GM21515 (cell line): ENCODE measurements around the gene MTHFD2L.
A peak's percentile ranks its signal among the peaks of the same experiment; 100 is the strongest.

Source experiments
- ATAC-seq: cut with Tn5 transposase; IDR thresholded peaks from one replicate; pipeline ENCODE4 v1.9.1; 2021; ENCODE audit not compliant: unreplicated experiment

MTHFD2L gene

DNA sequence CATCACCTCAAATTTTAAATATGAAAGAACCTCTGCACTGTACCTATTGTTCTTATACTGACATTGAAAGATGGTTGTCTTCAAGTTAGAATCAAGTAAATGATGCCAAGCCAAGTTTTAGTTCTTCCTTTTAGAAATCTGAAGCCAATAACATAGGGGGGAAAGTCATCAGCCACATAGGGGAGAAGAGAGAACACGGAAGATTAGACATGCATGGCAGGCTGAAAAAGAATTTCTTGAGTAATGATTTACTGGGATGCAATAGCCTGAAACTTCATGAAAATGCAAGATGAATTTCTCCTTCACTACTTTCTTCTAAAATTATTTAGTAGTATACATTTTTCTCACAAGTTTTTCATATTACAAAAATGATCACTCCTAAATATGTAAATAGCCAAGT, 136.8 kb downstream of the MTHFD2L start:
- ATAC-seq = no peak

DNA sequence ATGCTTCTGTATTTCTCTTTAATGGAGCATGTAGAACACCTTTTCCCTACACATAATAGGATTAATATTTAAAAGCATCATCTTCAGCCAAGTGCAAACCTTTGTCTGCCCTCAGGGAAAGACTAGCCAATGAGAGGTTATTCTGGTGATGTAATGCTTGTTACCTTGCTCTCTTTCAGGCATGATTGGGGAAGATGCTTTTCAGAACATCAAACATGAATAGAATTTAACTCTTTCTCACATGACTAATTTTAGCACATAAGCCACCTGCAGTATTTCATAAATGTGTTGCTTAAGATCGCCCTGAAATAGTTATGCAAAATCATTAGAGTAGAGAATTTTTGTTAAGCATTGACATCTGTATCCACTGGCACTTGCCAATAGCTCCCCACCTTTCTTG, 139.6 kb downstream of the MTHFD2L start:
- ATAC-seq = no peak

DNA sequence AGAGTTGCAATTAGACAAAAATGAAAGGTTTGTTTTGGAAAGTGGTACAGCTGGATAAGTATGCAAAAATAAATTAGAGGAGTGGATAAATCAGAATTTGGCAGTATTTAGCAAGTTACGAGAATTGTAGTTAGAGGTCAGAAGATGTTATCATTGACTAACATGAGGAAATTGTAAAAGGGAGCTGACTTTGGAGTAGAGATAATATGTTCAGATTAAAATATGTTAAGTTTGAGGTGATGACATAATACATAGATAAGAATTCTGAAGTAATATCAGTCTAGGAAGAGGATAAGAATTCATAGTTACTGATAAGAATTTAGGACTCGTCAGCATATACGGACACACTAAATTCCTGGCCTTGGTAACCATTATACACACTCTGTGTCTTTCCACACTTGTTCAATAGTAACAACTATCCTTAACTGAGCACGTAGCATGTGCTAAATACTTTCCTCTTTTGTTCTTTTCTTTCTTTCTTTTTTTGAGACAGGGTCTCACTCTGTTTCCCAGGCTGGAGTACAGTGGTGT, 146.2 kb downstream of the MTHFD2L start:
- ATAC-seq = no peak

DNA sequence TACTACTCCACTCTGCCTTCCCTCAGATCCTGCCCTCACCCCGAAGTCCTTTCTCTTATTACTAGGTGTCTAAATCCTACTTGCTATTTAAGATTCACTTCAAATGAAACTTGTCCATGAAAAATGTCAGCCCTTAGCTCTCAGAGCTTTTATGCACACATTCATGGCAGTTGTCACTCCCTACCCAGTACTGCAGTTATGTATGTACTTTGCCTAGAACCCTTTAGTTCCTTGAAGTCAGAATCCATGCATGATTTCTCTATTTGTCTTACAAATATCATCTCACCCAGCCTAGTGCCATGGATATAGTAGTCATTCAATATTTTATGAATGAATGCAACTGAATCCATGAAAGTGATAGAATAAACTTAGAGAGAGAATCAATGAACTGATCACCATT, 147.1 kb downstream of the MTHFD2L start:
- no peak for ATAC-seq

DNA sequence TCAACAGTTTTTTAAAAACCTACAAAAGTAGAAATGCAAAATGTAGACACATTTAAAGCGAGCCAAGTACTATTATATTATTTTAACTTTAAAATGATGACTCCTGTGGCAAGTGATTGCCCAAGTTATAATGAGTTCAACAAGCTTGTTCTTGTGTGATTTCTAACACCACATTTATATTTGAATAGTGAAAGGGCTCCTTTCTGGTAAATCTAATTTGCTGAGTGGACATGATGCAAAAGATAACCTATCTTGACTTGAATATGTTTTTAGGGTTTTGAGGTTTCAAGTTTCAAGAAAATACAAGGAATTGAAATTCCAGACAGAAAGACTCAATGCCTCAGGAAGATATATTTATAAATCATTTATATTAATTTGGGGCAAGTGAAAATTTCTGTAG, 149.3 kb downstream of the MTHFD2L start:
- no peak for ATAC-seq

DNA sequence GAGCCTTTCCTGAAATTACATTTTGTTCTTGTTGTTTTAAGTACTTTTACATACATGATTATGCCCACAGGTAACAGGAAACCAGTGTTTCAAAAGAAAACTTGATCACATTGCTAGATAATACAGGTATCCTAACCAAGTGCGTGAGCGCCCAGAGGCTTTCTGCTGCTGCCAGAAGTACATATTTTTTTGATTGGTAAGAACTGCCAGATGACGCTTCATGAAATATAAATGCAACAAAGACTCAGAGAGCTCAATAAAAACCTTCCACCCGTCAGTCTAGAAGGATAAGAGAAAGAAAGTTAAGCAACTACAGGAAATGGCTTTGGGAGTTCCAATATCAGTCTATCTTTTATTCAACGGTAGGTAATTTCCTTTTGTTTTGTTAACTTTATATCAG, 150.3 kb downstream of the MTHFD2L start, which contains the start of gene EPGN:
EPGN (plus strand) TSS at position 256 of the 400 bp plus-strand sequence; CDS start at position 320, 64 bp downstream.
- ATAC-seq = no peak

DNA sequence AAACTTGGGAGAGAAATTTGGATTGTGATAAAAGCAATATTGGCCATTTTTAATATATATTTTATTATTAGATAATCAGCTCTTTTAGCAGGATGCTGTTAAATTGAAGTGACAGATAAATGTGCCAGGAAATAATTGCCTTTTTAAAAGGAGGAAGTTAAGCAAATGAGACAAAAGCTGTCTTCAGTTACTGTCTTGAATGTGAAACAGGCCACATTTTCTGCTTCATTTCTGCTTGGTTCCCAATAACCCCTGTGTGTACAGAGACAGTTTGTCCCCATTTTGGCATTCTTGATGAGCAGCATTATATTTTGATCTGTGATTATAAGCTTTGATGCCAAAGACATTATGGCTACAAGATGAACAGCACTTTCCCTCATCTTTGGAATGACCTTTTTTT, 151.3 kb downstream of the MTHFD2L start:
- no peak for ATAC-seq

DNA sequence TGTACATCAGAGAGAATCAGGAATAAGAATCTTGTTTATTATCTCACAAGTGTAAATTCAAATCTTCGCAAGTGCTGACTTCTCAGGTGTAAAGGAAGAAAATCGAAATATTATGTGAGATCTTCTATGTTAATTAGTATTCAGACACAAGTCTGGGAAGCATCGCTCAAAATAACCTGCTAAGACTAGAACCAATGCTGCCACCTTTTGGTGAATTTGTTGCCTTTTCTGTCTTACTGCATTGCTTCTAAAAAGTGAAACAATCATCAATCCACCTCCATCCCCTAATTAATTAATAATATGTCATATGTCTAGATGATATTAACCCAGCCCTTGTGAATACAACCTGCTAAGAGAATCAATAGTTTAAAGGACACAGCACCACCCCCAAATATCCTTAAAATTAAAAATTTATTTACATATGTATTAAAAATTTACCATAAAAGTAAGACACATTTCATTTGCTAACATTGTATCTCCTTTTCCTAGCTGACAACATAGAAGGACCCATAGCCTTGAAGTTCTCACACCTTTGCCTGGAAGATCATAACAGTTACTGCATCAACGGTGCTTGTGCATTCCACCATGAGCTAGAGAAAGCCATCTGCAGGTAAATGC, 153.9 kb downstream of the MTHFD2L start:
- peak; percentile 70 for ATAC-seq

DNA sequence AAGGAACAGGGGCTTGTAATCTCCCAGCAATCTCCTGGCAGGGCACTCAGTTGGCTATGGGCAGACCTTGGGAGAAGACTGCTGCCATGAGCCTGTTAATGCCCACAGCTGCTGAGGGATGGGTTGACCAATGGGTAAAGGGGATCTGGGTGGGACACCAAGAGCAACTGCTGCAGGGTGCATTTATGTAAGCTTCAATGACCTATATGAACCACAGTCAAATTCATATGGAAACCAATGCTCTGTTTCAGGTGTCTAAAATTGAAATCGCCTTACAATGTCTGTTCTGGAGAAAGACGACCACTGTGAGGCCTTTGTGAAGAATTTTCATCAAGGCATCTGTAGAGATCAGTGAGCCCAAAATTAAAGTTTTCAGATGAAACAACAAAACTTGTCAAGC, 156.4 kb downstream of the MTHFD2L start:
- no peak for ATAC-seq

DNA sequence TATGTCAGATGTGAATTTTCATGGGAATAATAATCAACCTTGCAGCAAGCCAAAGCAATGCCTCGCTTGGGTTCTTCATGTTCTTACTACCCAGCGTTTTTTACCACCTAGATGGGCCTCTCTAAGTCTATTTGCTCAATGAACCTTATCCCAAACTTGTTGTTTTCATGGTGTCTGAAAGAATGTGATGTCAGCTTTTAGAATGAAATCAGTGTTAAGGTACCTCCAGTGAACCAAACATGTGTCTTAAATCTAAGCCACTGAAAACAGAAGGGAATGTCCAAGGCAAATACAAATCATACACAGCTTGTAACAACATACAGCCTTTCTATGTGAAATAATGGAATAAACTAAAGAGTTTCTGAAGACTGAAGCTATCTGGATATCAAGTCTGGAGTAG, 157.0 kb downstream of the MTHFD2L start:
- no peak for ATAC-seq

DNA sequence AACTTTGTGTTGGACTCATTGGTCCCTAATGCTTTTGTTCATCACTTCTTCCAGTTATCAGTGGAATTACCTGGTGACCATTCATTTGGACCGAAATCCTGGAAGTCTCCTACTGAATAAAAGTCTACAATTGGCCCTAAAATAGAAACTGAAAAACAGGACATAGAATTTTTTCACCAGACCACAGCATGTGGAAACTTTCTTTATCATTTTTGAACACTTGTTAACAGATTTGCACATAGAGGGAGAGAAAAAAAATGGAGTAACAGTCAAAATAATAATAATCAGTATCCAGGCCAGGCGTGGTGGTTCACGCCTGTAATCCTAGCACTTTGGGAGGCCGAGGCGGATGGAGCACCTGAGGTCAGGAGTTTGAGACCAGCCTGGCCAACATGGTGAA, 157.5 kb downstream of the MTHFD2L start:
- ATAC-seq = no peak

DNA sequence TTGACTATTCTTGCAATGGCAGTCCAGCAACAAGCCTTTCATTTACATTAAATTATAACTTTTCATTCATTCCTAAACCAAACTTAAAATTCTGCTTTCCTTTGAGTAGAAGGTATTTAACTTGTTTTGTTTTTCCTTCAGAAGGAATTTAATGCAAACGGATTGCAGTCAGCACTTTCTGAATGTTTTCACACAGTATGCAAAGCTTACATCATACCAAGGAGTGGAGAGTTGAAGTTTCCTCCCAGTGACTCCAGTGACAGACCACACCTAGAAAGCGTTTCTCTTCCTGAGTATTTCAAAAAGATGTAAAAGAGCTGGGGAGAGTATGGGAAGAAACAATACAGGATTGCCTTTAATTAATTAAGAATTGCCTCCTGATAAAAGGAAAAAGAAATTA, 158.5 kb downstream of the MTHFD2L start:
- ATAC-seq = no peak

DNA sequence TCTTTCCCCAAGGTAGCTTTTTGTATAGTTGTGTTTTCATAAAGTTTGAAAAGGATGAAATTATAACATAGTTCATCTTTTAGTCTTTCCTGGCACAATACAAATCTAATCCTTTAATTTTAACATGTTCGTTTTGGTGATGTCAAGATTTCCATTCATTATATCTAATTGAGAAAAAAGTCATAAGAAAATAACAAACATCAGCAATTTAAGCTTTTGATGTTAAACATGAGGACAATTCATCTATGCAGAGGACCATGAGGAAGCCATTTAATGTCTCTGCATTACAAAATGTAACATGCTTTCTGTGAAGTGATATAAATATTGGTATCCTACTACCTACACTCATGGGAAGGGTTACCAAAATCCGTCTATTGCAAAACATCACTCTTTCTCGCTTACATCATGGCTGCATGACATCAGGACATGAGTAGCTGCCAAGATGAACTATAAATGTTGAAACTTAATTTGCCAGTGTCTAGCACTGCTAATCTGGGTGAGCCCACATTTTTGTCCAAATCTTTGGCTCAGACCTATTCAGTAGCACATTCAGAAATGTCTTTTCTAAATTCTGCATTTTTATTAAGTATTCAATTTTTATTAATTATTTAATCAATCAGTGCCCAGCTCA, 159.8 kb downstream of the MTHFD2L start:
- no peak for ATAC-seq

DNA sequence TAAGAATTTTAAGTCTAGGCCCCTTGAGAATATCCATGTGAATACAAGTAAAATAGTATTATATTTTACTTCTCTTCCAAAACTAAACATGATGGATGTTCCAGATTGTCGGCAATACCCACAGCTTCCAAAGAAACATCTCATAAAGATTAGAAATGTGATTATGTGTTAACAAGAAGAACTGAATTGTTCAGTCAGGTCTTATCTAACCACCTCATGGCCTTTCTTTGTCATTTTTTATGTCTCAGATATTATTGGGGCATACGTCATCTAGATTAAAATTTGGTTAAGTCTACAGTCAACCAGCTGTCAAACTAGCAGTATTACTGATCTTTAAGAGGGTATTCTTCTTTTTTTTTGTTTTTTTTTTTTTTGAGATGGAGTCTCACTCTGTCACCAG, 160.4 kb downstream of the MTHFD2L start:
- no peak for ATAC-seq

DNA sequence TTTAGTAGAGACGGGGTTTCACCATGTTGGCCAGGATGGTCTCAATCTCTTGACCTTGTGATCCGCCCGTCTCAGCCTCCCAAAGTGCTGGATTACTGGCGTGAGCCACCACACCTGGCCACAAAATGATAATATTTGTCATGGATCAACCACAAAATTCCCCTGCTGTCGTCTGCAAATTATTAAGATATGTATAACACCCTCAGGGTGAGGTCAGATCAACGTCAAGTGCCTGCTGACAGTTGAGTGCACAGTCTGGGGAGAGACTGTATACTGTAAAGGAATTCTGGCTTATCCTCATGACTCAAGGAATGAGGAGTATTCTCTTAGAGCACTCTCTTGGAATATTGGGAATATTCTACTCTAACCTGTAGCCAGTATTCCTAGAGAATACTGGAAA, 161.6 kb downstream of the MTHFD2L start:
- no peak for ATAC-seq

DNA sequence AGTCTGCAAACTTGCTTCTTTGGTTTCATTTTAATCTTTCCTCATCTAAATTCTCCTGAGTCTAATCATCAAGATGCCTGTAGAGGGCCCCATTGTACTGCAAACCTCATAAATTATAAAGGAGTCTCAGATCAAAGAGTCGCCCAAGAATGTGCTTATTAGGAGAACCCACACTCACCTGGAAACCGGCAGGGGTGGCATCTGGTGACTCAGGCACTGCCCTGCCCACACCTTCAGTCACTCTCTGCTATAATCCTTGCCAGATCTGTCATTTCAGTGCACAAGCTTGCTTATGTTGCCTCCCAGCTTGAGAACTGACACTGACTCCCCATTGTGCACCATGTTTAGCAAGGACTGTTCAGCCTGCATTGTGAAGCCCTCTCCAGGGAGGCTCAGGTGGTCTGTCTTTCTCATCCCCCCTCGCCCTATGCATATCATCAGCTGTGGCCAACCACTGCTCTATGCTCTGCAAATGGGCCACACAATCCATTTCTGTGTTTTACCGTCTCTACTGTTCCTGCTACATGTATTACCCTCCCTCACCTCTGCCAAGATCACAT, 162.7 kb downstream of the MTHFD2L start:
- ATAC-seq = peak; percentile 84

DNA sequence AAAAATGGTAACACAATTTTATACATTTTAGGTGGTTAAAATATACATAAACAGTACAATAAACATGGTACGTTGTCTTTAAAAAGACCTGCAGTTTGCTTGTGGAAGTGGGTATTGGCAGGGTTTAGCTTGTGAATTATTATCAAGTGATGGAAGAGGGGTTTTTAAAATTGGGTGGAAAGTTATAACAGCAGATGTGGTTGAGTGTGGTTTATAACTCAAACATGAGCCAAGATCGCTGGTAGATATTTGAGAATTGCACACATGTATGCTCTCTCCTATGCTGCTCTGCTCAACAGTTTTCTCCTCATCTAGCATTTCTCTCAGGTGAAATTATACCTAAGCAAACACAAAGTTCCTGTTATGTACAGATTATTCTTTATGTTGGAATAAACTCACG, 164.4 kb downstream of the MTHFD2L start:
- no peak for ATAC-seq

DNA sequence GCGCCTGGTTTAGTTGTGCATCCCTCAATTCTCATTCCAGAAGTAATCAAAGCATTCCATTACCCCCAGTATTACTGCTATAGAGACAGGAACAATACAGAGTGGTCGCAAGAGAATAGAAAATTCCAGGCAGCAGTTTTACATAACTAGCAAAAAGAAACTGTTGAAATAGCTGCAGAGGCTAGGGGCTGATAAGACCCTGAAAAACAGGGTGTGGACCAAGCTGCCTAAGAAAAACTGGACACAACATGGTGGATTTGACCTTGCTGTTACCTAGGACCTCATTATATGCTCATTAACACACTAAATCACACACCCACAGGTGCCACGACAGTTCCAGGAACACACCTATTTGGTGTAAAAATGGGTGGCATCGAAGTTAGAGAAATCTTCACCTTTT, 165.7 kb downstream of the MTHFD2L start:
- no peak for ATAC-seq

DNA sequence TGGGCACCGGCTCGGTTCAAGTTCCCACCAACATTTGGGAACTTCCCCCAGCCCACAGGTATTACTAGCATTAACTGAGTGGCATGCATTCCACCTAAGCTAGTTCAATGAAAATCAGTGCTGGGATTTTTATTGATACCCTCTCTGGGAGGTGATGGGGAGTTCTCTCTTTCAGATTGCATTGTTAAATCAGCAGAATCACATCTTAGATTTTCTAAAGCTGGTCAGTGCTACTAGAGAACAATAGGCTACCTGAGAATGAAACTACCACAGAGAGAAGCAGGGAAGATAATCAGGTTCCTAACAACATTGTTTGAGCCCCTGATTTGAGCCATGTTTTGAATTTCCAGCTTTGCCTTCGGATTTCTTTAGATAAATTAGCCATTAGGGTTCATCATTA, 166.3 kb downstream of the MTHFD2L start:
- no peak for ATAC-seq

DNA sequence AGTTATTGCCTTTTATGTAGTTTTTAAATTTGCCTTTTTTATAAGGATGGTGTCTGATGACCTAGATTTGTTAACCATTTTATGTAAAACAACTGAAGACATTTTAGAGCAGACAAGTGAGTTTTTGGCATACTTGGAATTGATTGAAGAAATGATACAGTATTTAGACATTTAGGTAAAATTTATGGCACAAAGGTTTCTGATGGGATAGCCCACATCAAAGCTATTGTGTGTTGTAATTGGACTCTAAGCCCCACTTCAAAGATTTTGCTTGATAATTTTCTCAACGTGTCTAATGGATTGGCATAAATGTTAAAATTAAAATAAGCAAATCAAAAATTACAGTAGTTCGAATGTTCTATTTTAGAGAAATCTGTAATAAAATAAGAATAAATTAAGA, 168.0 kb downstream of the MTHFD2L start:
- ATAC-seq = no peak

DNA sequence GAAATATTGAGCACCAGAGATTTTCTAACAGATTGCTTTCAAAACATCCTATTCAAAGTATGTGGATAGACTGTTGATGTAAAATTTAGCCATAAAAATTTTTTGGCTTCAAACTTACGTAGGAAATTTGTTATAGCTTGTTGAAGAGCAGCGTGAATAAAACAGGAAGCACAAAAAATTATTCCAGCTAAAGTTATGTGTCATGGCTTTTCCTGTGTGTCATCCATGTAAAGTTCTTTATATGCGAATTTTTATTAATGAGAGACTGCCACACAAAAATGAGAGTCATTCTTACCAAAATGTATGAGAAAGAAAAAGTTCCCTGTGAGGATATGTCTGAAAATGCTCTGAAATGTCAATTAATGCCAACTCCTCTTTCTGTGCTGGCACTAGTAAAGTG, 169.8 kb downstream of the MTHFD2L start:
- no peak for ATAC-seq

DNA sequence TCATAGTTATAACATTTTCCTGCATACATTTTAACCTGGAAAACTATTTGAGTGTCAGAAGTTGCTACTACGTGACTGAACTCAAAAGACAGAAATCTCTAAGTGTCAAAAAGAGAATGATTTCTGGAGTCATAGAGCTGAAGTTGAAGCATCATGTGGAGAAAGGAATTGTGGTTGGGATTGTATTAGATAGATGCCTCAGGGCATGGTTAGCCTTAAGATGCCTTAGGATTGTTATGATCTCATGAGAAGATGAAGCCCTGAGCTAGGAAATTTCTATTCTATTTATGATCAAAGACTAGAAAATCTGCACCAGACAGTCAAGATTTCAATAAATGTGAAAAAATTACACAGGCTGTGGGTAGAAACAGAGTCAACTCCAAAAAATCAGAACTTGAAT, 170.6 kb downstream of the MTHFD2L start:
- ATAC-seq = no peak
